Measurements from ENCODE around the gene ABL2.

ABL2 gene

DNA sequence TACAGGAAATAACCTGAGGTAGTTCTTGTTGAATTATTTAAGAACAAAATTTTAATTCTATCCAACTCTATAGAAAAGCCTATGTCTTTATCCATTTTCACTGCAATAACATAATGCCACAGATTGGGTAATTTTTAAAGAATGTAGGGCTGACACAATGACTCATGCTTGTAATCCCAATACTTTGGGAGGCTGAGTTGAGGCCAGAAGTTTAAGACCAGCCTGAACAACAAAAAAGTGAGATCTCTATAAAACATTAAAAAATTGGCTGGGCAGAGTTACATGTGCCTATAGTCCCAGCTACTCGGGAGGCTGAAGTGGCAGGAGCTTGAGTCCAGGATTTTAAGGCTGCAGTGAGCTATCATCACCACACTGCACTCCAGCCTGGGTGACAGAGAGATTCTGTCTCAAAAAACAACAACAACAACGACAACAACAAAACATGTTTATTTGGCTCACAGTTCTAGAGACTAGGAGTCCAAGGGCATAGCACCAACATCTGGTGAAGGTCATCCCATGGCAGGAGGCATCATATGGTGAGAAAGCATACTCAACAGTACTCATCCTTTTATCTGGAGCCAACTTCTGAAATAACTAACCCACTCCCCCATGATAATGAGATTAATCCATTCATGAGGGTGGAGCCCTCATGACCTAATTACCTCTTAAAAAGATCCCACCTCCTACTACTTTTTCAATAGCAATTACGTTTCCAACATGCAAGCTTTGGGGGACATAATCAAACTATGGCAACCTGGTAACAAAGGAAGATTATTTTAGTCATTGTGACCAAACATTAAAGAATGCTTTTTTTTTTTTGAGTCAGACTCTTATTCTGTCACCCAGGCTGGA, 59.6 kb downstream of the ABL2 start:
- peak; percentile 88 for DNase-seq (ENCODE audit: low read depth)
- TF ChIP-seq, protein P1, sequence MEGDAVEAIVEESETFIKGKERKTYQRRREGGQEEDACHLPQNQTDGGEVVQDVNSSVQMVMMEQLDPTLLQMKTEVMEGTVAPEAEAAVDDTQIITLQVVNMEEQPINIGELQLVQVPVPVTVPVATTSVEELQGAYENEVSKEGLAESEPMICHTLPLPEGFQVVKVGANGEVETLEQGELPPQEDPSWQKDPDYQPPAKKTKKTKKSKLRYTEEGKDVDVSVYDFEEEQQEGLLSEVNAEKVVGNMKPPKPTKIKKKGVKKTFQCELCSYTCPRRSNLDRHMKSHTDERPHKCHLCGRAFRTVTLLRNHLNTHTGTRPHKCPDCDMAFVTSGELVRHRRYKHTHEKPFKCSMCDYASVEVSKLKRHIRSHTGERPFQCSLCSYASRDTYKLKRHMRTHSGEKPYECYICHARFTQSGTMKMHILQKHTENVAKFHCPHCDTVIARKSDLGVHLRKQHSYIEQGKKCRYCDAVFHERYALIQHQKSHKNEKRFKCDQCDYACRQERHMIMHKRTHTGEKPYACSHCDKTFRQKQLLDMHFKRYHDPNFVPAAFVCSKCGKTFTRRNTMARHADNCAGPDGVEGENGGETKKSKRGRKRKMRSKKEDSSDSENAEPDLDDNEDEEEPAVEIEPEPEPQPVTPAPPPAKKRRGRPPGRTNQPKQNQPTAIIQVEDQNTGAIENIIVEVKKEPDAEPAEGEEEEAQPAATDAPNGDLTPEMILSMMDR (conservative IDR thresholded peaks at IDR 0.05; ENCODE audit: low read length), result no peak
- no peak overlapping the region for H3K4me3 ChIP-seq (ENCODE audit: low read length)

DNA sequence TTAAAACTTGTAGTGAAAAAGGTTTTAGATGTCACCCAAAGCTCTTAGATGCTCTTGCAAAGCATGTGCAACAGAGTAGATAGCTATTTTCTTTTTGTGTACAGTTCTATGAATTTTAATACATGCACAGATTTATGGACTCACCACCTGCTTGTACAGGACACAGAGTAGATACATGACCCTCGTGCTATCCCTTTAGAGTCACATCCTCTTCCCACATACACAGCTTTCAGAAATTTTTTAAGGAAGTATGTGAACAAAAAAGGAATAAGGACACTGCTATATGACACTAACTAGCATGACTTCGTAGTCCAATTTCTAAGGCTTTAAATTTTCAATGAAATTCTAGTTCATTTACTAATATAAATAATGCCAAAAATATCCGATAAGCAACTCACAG, 60.9 kb downstream of the ABL2 start:
- TF ChIP-seq, protein P1 (conservative IDR thresholded peaks at IDR 0.05; ENCODE audit: low read length), result no peak
- no peak overlapping the region for H3K4me3 ChIP-seq (ENCODE audit: low read length)
- no peak for DNase-seq (ENCODE audit: low read depth)

DNA sequence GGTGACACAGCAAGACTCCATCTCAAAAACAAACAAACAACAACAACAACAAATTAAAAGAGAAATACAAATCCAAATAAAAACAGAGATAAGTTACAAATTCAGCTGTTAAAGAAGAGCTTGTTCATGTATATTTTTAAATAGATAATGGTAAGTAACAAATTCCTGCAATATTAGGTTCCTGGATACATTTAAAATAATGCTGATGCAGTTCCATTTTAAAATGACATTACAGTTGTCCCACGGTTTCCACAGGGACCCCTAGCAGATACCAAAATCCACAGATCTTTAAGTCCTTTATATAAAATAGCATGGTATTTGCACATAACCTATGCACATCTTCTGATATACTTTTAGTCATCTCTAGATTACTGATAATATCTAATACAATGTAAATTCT, 61.5 kb downstream of the ABL2 start:
- H3K4me3 ChIP-seq (ENCODE audit: low read length), result no peak overlapping the region
- DNase-seq (ENCODE audit: low read depth), result no peak
- TF ChIP-seq, protein P1 (conservative IDR thresholded peaks at IDR 0.05; ENCODE audit: low read length), result no peak

DNA sequence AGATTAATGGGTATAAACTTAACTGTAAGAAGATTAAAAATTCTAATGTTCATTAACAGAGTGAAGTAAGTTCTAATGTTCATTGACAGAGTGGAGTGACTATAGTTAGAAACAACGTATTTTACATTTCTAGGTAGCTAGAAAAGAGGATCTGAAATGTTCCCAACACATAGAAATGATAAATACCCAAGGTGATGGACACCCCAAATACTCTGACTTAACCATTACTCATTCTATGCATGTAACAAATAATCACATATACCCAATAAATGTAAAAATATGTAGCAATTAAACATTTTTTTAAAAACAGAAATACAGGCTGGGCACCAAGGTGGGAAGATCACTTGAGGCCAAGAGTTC, 62.1 kb downstream of the ABL2 start:
- TF ChIP-seq, protein P1 (conservative IDR thresholded peaks at IDR 0.05; ENCODE audit: low read length), result no peak
- H3K4me3 ChIP-seq (ENCODE audit: low read length), result no peak overlapping the region

DNA sequence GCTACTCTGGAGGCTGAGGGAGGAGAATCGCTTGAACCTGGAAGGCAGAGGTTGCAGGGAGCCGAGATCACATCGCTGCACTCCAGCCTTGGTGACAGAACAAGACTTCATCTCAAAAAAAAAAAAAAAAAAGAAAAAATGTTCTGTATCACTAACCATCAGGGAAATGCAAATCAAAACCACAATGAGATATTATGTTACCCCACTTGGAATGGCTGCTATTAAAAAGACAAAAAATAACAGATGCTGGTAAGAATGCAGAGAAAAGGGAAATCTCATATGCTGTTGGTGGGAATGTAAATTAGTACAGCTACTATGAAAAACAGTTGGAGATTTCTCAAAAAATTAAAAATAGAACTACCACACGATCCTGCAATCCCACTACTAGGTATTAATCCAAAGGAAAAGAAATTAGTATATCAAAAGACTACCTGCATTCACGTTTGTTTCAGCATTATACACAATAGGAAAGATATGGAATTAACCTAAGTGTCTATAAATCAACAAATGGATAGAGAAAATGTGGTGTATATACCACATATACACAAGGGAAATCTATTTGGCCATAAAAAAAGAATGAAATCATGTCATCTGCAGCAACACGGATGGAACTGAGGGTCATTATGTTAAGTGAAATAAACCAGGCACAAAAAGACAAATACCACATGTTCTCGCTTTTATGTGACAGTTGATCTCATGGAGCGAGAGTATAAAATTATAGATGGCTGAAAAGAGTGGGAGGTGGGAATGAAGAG, 62.6 kb downstream of the ABL2 start:
- peak; percentile 86 for DNase-seq (ENCODE audit: low read depth)
- TF ChIP-seq, protein P1 (conservative IDR thresholded peaks at IDR 0.05; ENCODE audit: low read length), result no peak
- H3K4me3 ChIP-seq (ENCODE audit: low read length), result no peak overlapping the region

More for the DNA sequence above, 62.1 kb downstream of the ABL2 start:
- no peak for DNase-seq (ENCODE audit: low read depth)

DNA sequence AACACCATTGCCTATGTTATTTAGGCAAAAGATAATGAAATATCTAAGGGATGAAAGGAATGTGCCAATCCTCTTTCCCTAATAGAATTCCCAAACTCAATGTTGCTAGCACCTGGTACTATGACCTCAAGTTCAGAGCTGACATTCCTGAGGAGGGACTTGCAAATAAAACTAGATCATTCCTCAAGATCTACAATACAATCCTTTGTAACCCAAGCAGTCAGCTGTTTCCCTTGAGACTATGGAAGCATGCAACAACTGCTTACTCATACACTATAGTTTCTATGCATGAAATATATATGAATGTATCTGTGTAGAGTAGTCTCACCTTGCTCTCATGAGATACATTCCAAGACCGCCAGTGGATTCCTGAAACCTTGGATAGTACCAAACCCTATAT, 65.0 kb downstream of the ABL2 start:
- DNase-seq (ENCODE audit: low read depth), result peak; percentile 92
- TF ChIP-seq, protein P1 (conservative IDR thresholded peaks at IDR 0.05; ENCODE audit: low read length), result no peak
- H3K4me3 ChIP-seq (ENCODE audit: low read length), result no peak overlapping the region

Measured in AG10803 (cell line).